GM18909 (cell line): ENCODE results near the gene KBTBD13.

Experiments used
- ATAC-seq: cut with Tn5 transposase; IDR thresholded peaks from one replicate; pipeline ENCODE4 v1.9.1; 2021; ENCODE audit warnings: mild to moderate bottlenecking; ENCODE audit not compliant: unreplicated experiment, poor library complexity

Gene KBTBD13

DNA sequence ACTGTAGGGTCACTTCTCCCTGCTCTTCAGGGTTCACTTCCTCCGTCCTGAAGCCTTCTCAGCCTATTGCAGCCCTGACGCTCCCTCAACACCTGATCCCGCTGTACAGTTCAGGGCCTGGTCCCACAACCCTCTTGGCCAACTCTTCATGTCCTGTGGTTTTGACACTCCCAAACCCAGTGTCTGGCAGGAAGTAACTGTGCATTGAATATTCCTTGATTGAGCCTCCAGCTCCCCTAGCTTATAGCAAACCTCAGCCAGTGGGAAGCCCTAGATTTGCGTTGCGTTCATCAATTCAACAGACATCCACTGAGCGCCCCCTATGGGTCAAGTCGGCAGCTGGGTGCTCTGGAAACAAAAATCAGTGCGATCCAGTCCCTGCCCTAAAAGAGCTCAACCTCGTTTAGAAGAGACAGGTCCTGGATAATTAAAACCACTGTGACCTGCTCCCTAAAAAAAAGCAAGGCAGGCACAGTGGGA lies 24.9 kb downstream of the KBTBD13 start:
- ATAC-seq, result no peak

DNA sequence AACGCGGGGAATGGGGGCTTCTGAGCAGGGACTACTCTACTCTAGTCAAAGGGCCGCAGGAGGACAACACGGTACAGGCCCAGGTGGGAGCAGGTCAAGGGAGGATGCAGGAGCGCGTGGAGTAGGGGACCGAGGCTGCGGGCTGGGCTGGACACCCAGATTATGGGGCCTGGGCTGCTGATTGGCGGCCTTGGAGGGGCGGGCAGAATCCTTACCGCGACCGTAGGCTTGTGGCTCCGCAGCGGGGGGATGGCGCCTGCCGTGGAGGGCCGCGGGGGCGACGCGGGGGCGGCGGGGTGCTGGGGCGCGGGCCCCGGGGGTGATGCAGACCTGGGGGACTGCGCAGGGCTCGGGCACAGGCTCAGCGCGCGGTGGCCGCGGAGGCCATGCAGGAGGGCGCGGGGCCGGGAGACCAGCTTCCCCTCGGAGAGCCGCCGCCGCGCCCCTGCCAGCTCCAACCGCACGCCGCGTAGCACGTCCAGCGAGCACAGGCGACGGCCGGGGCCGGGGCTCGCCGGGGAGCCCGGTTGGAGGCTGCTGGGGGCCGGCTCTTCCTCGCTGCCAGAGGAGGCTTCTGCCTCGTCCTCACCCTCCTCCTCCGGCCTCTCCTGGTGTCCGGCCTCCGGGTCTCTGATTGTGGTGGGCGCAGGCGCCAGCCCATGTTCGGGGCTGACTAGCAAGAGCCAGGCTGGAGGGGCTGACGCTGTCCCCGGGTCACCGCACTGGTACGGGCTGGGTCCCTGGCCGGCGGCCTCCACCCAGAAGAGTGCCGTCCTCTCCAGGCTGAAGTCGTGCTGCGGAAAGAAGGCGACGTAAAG lies 25.6 kb downstream of the KBTBD13 start:
- no peak for ATAC-seq

DNA sequence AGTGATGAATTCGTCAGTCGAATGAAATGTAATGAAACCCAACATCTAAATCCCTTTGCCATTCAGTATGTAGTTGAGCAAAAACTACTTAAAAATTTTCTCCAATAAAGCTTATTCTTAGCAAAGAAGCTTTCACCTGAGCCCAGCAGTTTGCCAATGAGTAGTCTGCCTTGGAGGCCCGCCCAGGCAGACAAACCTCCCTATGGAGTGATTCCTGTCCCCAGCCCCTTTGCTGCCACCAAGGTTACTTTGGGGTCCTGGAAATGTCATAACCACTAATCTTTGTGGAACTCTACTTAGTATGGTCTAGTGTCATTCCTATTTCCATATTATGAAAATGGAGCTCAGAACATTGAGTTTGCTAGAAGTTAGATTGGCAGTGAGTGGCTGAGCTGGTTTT lies 26.4 kb downstream of the KBTBD13 start:
- ATAC-seq, result no peak

DNA sequence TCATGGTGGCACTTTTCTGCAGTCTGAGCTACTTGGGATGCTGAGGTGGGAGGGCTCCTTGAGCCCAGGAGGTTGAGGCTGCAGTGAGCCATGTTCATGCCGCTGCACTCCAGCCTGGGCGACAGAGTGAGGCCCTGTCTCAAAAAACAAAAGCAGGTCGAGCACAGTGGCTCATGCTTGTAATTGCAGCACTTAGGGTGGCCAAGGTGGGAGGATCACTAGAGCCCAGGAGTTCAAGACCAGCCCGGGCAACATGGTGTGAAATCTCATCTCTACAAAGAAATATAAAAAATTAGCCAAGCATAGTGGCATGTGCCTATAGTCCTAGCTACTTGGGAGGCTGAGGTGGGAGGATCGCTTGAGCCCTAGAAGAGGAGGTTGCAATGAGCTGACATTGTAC lies 28.5 kb downstream of the KBTBD13 start:
- no peak for ATAC-seq

DNA sequence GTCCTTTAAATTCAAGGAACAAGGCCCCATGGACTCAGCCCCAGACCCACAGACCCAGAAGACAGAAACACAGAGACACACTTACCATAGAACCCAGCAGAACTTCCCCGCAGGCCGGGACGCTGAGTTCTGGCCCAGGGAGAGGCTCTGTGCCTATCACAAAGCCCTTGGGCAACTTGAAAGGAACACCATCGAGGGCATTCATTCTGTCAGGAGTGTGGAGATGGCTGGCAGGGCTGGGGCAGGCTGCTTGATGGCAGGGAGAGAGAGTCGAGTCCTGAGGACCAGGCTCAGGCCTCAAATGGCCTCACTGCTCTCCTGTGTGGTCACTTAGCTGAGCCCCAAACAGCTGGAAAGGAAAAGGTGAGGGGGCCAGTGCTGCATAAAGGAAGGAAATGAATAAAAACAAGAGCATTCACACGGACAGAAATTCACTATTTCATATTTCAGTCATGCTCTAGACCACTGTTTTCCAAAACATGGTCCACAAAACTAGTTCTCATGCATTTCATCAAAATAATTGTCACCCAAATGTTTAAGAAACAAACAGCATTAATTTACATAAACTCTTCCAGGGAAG lies 29.6 kb downstream of the KBTBD13 start:
- no peak for ATAC-seq

DNA sequence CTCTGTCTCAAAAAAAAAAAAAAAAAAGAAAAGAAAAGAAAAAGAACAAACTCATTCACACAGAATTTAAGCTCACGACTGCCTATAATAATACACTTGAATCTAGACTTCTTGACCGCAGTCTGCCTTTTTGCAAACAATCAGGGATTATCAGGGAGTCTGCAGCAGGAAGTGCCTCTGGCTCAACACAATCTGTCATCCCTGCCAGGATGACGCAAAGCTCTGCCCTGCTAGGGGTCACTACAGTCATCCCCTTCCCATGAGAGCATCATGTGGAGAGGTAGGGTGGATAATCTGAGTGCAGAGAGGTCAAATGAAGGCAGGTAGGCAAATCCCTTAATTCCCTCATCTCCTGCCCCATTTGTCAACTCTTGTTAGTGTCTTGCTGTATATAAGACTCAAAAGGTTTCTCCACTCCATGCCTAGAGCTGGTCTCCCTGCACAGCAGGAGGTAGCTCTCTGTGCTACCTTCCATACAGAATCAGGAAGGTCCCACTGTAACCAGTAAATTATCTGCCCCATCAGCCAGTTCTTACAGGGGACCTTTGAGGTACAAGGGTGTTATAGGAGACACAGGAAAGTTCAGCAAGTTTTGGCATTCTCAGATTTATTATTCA lies 34.2 kb downstream of the KBTBD13 start:
- no peak for ATAC-seq

DNA sequence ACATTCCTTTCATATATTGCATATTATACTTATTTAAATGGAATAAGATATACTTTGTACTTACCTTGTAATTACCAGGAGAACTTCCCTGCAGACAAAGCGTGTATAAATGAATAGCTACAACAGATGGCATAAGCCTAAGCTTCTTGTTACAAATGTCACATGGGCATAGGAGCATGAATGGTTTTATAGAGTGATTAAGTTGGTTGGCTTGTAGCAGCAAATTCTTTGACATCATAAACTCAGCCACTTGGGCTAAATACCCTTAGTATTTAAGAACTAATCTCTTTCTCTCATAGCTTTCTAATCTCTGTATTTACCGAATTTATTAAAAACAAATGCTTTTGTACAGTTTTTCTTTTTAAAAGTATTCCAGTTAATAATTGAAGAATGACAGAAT lies 38.5 kb downstream of the KBTBD13 start, which contains the start of gene UBAP1L:
Gene UBAP1L, minus strand, starts transcription at position 115 of the 400 bp plus-strand sequence. CDS start 8,985 bp downstream, outside the sequence.
- ATAC-seq, result no peak

DNA sequence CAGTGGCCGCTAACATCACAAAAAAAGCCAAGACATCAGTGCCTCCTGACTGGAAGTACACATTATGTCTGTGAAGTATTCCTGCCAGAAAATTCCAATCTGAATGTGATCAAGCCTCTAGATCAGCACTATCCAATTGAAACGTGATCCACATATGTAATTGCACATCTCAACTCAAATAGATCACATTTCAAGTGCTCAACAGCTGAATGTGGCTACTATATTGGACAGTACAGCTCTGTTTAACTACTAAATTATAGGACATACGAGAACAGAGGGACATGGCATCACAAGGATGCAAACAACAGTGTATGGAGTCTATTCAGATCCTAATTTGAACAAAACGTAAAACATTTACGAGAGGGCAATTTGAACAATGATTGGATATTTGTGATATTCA lies 39.0 kb downstream of the KBTBD13 start:
- ATAC-seq, result no peak
